Hepatic stellate cell (primary cell): Measurements from ENCODE around the gene PLAAT3.
"Not testable (repeated sequence)": the region's sequence is repeated elsewhere in the genome, so short reads cannot be mapped to it uniquely, and the experiment has no call there.

Experiments used
- DNase-seq: peaks from one replicate; pipeline ENCODE4 v3.0.0; 2011; ENCODE audit warnings: low spot score

PLAAT3 gene

DNA sequence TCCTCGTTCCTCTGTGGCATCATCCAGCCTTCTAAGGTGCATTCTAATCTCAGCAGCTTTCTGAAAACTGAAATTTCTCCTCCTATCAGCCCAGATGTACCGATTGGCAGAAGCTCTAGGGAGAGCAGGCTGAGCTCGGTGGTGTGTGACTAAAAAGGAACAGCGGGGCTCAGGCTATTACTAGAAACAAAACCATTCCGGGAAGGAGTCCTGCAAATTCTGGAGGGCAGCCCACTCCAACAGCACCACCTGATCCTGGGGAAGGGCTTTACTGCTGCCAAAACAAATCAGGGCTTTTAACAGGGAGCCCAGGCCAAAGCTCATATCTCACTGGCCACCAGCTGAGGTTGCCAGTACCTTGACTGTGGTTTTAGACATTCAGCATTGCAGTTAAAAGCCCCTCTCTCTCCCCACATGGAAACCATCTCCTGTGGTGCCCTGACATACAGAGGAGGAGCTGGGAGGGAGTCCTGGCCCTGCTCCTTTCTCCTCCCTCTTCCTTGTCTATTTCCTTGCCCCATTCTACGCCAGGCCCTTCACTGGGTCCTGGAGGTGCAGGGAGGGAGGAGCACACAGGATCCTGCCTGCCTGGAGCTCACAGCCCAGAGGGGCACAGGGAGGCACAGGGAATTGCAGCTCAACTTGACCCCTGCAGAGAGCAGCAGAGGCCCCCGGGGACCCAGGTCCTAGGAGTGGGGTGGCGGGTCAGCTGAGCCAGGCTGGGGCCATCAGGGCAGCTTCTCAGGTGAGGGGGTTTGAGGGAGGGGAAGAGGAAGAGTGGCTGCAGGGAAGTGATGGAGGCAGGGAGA lies 76.7 kb downstream of the PLAAT3 start:
- DNase-seq: peak; percentile 31

DNA sequence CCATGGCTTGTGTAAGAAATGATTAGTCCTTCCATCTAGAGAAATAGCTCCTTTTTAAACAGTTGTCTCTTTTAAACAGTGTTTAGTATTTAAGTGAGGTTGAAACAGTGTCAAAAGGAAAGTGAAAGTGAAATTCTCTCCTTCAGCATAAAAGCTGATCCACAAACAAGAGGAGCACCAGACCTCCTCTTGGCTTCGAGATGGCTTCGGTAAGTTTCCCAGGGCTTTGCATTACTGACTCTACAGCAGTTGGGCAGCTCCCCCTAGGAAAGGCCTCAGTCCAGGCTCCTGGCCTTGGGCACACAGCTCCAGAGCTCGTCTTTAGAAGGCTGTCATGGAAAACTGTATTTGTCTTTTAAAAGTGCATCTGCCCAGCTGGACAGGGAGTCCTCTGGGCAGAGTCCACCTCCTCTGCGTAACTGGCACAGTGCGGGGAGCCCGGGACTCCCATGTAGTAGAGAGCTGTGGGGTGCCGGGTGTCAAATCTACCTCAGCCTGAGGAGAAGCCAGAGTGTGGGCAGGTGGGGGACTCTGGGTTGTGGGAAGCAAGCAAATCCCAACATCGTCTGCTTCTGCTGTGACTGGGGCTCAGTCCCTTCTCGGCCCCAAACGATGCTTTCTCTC lies 77.5 kb downstream of the PLAAT3 start, which contains the start of gene PLAAT4:
TSS of gene PLAAT4 (plus strand) at position 140 of the 624 bp plus-strand sequence. CDS start at position 201, 61 bp downstream.
- DNase-seq: peak; percentile 70

DNA sequence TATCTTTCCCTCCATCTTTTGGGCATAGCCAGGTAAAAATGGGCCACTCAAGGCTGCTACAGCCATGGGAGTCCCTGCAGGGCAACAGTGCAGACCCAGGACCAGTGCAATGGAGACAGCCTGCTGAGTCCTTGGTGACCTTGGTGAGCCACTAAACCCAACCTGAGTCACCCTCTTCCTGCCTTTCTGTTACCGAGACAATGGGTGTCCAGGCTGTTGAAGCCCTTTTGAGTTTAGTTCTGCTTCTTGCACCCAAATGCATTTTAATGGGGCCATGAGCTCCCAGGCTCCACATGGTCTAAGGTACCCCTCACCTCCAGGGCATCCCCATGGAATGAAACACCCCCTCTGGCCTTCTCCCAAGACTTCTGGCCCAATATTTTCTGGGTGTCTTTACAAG lies 78.5 kb downstream of the PLAAT3 start:
- DNase-seq: no peak

DNA sequence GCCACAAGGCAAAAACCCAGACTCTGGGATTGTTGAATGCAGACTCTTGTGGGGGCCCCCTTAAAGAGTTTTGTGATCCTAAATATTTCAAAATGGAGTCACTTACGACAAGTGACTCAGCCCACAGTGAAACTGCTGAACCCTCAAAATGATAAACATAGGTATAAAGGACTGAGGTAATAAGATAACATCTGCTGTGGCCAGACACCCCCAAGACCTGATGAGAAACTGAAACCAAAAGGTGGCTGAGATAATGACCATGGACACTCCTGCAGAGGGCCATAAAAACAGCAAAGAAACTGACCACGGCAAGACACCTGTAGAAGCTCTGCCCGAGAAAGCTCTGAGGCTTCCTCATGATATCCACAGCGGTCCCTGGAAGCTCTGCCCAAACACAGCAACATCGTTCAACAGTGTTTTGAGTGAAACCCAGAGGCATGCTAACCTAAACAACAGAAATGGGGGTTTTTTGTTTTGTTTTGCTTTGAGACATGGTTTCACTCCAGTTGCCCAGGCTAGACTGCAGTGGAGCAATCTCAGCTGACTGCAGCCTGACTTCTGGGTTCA lies 79.3 kb downstream of the PLAAT3 start:
- no peak for DNase-seq

DNA sequence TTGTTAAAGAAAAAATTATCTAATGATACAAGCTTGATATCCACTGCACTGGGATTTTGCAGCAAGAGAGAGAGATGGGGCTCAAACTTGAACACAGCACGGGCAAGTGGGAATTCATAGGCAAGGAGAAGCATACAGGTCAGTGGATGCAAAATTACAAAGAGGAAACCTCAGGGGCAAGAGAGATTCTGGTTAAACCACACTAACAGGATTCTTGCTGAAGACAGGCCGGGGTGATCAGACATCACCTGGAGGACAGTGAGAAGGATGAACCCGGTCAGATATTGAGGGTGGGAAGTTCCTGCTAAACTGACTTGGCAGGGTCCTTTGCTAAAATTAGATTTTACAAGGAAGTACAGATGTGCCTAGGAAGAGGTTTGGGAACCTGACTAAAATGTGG lies 80.2 kb downstream of the PLAAT3 start:
- DNase-seq: no peak

DNA sequence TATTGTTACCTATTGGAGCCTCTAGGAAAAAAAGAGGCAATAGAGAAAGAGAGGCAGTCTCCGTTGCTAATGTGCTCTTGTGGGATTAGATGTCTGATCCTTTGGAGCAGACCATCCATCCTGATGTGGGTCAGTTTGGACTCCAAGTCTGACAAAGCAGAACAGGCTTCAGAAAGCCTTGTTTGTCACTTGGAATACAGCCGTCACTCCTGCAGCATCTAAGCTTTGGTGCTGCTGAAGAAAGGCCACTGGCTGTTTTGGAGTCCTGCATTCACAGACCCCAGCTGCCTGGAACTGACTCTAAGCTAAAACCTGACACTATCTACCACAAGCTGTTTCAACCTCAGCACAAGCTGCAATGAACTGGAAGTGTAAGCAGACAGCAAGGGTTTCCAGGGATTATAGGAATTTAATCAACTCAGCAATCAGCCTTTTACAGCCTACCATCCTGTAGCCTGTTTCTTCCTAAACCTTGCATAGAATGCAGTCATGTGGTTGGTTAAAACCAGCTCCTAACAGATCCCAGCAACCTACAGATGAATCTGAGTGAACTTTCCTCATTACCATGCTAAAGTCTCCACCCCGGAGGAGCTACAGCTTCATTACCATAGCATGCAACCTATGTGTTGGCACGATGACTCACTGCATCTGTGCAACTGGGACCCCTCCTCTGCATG lies 81.3 kb downstream of the PLAAT3 start:
- no peak for DNase-seq

DNA sequence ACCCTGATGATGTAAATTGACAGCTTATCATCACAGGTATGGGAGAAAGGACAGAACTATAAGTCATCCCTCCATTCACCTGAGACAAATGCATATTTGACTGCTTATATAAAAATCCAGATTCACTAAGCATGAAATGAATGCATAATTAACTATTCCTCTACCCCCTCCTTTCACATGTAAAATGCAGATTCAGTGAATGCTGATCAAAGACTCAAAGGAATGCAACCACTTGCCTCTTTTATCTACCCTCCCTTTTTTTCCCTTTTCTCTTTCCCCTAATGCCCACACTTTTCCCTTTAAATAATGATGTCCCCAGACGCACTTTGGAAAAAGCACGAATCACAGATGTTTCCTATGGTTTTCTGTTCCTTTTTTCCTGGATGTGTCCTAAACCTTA lies 82.1 kb downstream of the PLAAT3 start:
- DNase-seq: no peak

DNA sequence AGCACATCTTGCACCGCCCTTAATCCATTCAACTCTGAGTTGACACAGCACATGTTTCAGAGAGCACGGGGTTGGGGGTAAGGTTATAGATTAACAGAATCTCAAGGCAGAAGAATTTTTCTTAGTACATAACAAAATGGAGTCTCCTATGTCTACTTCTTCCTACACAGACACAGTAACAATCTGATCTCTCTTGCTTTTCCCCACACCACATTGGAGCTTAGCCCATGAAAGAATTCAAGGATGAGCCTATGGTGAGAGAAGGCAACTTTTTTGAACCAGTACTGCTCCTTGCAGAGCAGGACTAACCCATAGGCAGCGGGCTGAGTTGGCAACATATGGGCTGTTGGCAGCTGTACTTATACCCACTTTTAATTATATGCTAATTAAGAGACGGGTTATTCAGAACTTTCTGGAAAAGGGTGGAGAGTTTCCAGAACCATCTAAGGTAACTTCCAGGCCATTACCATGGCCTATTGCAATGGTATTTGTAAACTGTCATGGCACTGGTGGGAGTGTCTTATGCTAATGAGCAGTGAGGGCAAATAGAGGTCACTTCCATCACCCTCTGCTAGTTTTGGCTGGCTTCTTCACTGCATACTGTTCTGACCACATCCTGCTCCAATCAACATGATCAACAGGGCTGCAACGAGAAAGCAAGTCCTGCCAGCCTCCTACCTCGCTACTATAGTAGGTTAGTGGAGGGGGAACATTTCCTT lies 83.0 kb downstream of the PLAAT3 start:
- DNase-seq: not testable (repeated sequence)

DNA sequence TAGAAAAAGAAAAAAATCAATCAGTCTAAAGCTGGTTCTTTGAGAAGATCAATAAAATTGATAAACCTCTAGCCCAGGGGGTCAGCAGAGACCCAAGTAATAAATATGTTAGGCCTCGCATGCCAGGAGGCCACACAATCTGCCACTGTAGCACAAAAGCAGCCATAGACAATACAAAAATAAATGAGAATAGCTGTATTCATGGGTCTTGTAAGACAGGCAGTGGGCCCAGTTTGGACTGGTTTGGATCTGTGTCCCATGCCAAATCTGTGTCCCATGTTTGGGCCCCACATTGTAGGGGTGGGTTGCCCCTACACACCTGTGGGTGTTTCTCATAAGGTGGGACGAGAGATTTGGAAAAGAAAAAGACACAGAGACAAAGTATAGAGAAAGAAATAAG lies 84.2 kb downstream of the PLAAT3 start:
- no peak for DNase-seq

DNA sequence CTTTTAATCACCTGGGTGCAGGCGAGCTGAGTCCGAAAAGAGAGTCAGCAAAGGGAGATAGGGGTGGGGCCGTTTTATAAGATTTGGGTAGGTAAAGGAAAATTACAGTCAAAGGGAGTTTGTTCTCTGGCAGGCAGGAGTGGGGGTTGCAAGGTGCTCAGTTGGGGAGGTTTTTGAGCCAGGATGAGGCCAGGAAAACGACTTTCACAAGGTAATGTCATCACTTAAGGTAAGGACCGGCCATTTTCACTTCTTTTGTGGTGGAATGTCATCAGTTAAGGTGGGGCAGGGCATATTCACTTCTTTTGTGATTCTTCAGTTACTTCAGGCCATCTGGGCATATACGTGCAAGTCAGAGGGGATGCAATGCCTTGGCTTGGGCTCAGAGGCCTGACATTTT lies 84.9 kb downstream of the PLAAT3 start:
- not testable (repeated sequence) for DNase-seq

DNA sequence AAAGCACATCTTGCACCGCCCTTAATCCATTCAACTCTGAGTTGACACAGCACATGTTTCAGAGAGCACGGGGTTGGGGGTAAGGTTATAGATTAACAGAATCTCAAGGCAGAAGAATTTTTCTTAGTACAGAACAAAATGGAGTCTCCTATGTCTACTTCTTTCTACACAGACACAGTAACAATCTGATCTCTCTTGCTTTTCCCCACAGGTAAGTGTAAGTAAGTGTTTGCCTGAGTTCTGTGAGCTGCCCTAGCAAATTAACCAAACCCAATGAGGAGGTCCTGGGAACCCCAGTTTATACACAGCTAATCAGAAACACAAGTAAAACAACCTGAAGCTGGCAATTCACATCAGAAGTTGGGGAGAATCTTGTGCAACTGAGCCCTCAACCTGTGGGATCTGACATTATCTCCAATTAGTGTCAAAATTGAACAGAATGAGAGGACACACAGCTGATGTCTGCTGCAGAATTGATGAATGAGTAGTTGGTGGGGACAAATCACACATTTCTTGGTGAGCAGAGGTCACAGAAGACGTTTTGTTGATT lies 85.4 kb downstream of the PLAAT3 start:
- DNase-seq: not testable (repeated sequence)

DNA sequence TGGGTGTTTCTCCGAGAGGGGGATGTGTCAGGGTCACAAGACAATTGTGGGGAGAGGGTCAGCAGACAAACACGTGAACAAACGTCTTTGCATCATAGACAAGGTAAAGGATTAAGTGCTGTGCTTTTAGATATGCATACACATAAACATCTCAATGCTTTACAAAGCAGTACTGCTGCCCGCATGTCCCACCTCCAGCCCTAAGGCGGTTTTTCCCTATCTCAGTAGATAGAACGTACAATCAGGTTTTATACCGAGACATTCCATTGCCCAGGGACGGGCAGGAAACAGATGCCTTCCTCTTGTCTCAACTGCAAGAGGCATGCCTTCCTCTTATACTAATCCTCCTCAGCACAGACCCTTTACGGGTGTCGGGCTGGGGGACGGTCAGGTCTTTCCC lies 86.1 kb downstream of the PLAAT3 start:
- DNase-seq: not testable (repeated sequence)

DNA sequence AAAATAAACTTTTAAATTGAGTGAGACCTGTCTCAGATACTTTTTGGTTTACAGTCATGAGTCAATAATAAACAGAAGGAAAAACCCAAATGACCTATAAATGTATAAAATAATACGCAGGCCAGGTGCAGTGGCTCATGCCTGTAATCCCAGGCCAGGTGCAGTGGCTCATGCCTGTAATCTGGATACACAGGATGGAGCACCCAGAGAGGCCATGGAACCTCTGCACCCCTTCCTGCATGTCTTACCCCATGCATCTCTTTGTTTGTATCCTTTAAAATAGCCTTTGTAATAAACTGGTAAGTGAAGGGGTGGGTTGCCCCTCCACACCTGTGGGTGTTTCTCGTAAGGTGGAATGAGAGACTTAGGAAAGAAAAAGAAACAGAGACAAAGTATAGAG lies 86.6 kb downstream of the PLAAT3 start:
- no peak for DNase-seq
